Liver (tissue), 9 donors: ENCODE measurements around the gene NBEAL2. TPM values are rescaled to one million over a fixed set of nuclear protein-coding genes. Genes with fewer than 3 reads are reported as not detected.

ENCODE experiments used
- DNase-seq: peaks from one replicate; pipeline ENCODE4 v3.0.0-alpha.2; 2017; ENCODE audit warnings: low spot score
- H3K27ac ChIP-seq, 2 donors: one replicate each; pipeline ENCODE4 v1.7.0; 2013; ENCODE audit warnings: inconsistent platforms in 2 of 2, low read length in 2 of 2, control low read depth in 1 of 2, low read depth in 1 of 2, mild to moderate bottlenecking in 1 of 2
- H3K27me3 ChIP-seq, 4 donors: one replicate each; pipeline versions ENCODE4 v1.6.1 to v1.7.0; 2013; ENCODE audit warnings: low read length in 3 of 4, inconsistent platforms in 1 of 4, mild to moderate bottlenecking in 1 of 4, moderate library complexity in 1 of 4; ENCODE audit not compliant: control insufficient read depth in 4 of 4, insufficient read depth in 4 of 4
- H3K36me3 ChIP-seq, 4 donors: one replicate each; pipeline versions ENCODE4 v1.6.1 to v1.7.0; 2013; ENCODE audit warnings: low read length in 3 of 4, mild to moderate bottlenecking in 3 of 4, low read depth in 1 of 4, moderate library complexity in 1 of 4; ENCODE audit not compliant: control insufficient read depth in 4 of 4, insufficient read depth in 3 of 4
- H3K4me1 ChIP-seq, 4 donors: one replicate each; pipeline versions ENCODE4 v1.6.1 to v1.7.0; 2013; ENCODE audit warnings: low read length in 3 of 4, mild to moderate bottlenecking in 3 of 4, moderate library complexity in 1 of 4; ENCODE audit not compliant: control insufficient read depth in 4 of 4, insufficient read depth in 4 of 4
- H3K4me3 ChIP-seq, 3 donors: one replicate each; pipeline versions ENCODE4 v1.6.1 to v1.7.0; 2013; ENCODE audit warnings: low read length in 3 of 3, control low read depth in 1 of 3, low read depth in 1 of 3, mild to moderate bottlenecking in 1 of 3
- H3K9ac ChIP-seq, 2 donors: one replicate each; pipeline ENCODE4 v1.7.0; 2013; ENCODE audit warnings: low read length in 2 of 2, mild to moderate bottlenecking in 2 of 2, moderate library complexity in 2 of 2, control low read depth in 1 of 2, low read depth in 1 of 2
- H3K9me3 ChIP-seq, 4 donors: one replicate each; pipeline versions ENCODE4 v1.6.1 to v1.7.0; 2013; ENCODE audit warnings: low read length in 3 of 4; ENCODE audit not compliant: control insufficient read depth in 4 of 4
- EGR1 ChIP-seq, 2 donors: IDR thresholded peaks; 2 replicates each; pipeline ENCODE4 v1.6.1; 2016 to 2018; ENCODE audit warnings: antibody characterized with exemption in 2 of 2, low read depth in 2 of 2
- FOXA2 ChIP-seq: IDR thresholded peaks from 2 replicates; pipeline ENCODE4 v1.6.1; 2016; ENCODE audit warnings: antibody characterized with exemption
- HNF4A ChIP-seq, 2 donors: conservative IDR thresholded peaks; 2 replicates each; pipeline ENCODE4 v1.6.1; 2016; ENCODE audit warnings: antibody characterized with exemption in 2 of 2, mild to moderate bottlenecking in 2 of 2
- HNF4G ChIP-seq: IDR thresholded peaks from 2 replicates; pipeline ENCODE4 v1.6.1; 2016; ENCODE audit warnings: antibody characterized with exemption
- JUND ChIP-seq, 2 donors: IDR thresholded peaks; 2 replicates each; pipeline ENCODE4 v1.6.1; 2016; ENCODE audit warnings: antibody characterized with exemption in 2 of 2
- NR2F2 ChIP-seq: IDR thresholded peaks from 2 replicates; pipeline ENCODE4 v1.6.1; 2016; ENCODE audit warnings: antibody characterized with exemption
- YY1 ChIP-seq: IDR thresholded peaks from 2 replicates; pipeline ENCODE4 v1.6.1; 2016; ENCODE audit warnings: antibody characterized with exemption, mild to moderate bottlenecking
- WGBS: extraction: QIAGEN DNeasy Blood & Tissue Kit; methylation state at CpG from one replicate; pipeline ENCODE4 v1.1.7; 2013; 5-methylcytosine and 5-hydroxymethylcytosine counted together
- polyA plus RNA-seq, 2 donors: library from polyadenylated mRNA; stranded (reverse) in 1 of 2; unstranded in 1 of 2; fragments of 200-250 nt in 1 of 2; fragments of >200 nt in 1 of 2; fragmentation: Nextera tagmentation in 1 of 2; extraction: Ambion mirVana in 1 of 2; gene quantifications; one replicate each; pipeline versions ENCODE4 v1.2.1 to v1.2.3, GENCODE V29; 2013 to 2015
- total RNA-seq, 2 donors: library from RNA; depleted of rRNA; stranded (reverse); fragments of >200 nt; gene quantifications; one replicate each; pipeline ENCODE4 v1.2.3, GENCODE V29; 2014
- TF ChIP-seq, protein P1 (sequence below): fragments of 150-350 bp; IDR thresholded peaks from 2 replicates; pipeline ENCODE4 v1.5.1; 2017; ENCODE audit warnings: improper control_type of control experiment, low read depth, low read length; ENCODE audit not compliant: missing input control
- TF ChIP-seq, protein P2 (sequence below): IDR thresholded peaks from 2 replicates; pipeline ENCODE4 v1.6.1; 2016; ENCODE audit warnings: antibody characterized with exemption
- TF ChIP-seq, protein P3 (sequence below): IDR thresholded peaks from 2 replicates; pipeline ENCODE4 v1.6.1; 2016; ENCODE audit warnings: antibody characterized with exemption
- donor health status: healthy.
- donor health status: healthy.
- donor health status: healthy.
- donor health status: healthy.
- donor health status: healthy.

Gene NBEAL2
- total and polyA plus RNA-seq, 4 donors = 2.0 to 20.7 (median 7.6) TPM

DNA sequence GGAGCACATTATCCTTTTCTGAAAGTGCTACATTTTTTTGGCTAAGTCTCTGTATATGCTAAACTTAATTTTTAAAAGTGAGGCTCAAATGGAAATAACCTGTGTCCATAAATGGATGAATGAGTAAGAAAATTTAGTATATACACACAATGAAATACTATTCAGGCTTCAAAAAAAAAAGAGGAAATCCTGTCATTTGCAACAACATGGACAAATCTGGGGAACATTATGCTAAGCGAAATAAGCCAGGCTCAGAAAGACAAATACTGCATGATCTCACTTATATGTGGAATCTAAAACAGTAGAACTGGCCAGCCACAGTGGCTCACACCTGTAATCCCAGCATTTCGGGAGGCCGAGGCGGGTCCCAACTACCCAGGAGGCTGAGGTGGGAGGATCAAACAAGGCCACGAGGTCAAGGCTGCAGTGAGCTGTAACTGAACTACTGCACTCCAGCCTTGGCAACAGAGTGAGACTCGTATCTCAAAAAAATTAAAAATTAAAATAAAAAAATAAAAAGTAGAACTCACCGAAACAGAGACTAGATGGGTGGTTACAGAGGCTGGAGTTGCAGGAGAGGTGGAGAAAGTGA, 28.7 kb upstream of the NBEAL2 start (continued):
- TF ChIP-seq, protein P1, sequence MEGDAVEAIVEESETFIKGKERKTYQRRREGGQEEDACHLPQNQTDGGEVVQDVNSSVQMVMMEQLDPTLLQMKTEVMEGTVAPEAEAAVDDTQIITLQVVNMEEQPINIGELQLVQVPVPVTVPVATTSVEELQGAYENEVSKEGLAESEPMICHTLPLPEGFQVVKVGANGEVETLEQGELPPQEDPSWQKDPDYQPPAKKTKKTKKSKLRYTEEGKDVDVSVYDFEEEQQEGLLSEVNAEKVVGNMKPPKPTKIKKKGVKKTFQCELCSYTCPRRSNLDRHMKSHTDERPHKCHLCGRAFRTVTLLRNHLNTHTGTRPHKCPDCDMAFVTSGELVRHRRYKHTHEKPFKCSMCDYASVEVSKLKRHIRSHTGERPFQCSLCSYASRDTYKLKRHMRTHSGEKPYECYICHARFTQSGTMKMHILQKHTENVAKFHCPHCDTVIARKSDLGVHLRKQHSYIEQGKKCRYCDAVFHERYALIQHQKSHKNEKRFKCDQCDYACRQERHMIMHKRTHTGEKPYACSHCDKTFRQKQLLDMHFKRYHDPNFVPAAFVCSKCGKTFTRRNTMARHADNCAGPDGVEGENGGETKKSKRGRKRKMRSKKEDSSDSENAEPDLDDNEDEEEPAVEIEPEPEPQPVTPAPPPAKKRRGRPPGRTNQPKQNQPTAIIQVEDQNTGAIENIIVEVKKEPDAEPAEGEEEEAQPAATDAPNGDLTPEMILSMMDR = no peak
- no peak for TF ChIP-seq NR2F2
- no peak for TF ChIP-seq HNF4G
- TF ChIP-seq, protein P2, sequence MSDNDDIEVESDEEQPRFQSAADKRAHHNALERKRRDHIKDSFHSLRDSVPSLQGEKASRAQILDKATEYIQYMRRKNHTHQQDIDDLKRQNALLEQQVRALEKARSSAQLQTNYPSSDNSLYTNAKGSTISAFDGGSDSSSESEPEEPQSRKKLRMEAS = no peak
- no peak for TF ChIP-seq JUND (IDR thresholded peaks at IDR 0.05)
- no peak for TF ChIP-seq EGR1 (IDR thresholded peaks at IDR 0.05; ENCODE audit: low read depth in 2 of 2)
- TF ChIP-seq YY1 = no peak
- TF ChIP-seq, protein P3, sequence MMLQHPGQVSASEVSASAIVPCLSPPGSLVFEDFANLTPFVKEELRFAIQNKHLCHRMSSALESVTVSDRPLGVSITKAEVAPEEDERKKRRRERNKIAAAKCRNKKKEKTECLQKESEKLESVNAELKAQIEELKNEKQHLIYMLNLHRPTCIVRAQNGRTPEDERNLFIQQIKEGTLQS = no peak

DNA sequence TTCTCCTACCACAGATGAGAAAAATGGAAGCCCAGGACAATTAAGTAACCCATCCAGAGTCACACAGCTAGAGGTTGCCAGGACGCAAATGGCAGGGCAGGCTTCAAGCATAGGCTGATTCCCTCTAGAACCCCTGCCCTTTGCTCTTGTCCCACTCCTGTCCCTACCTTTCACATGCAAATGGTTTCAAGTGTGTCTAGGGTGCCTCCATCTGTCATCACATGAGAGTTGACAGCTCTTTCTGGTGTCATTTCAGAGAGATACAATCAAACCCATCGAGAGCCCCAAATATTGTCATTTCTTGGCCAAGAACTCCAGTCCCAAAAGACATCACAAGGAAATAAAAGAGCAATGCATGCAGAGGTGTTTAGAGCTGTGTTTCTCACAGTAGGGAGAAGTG, 26.7 kb upstream of the NBEAL2 start:
- H3K4me3 ChIP-seq = no peak overlapping the region
- no peaks in the 10 kb centered on the region for H3K9me3 ChIP-seq
- peaks cover 22 to 50% (median 27%) of the 10 kb centered on the region in 4 donors for H3K4me1 ChIP-seq
- H3K27ac ChIP-seq = no peak overlapping the region
- no peaks in the 10 kb centered on the region for H3K27me3 ChIP-seq
- no peaks in the 10 kb centered on the region for H3K36me3 ChIP-seq
- no peak for TF ChIP-seq FOXA2
- TF ChIP-seq, protein P1 = no peak
- WGBS = 94% methylated on average over 2 of the region's 2 CpGs
- no peak for DNase-seq
- no peak overlapping the region for H3K9ac ChIP-seq

DNA sequence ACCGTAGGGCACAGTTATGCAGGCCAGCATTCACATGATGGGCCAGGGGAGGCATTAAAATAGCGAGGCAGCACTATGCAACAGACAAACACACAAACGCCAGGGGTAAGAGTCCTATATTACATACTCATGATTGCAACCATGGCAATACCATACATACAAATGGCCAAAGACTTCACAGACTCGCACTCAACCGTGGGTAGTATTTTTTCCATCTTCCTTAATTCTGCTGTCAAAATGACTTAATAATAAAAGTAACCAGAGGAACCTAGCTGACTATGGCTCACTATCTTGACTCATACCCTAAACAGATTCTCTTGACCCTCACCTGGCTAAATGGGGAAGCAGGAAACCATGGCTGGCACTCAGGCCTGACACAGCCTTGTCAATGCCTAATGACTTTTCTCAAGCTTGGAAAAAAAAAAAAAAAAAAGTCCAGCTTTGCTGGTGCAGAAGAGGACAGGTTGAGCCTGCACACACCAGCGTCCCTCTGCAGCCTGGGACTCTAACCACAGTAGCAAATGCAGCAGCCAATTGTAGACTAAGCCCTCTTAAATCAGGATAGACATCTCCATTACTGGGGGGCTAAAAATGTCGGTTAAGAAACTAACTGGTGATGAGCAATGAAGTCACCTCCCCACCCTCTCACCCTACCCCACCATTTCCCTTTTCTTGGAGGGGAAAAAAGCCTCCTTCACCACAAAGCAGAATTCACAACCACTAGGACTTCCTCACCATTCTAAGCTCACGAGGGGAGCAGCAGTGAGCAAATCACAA, 26.0 kb upstream of the NBEAL2 start:
- Histone ChIP-seq H3K36me3 (no peaks in the 10 kb centered on the region), H3K27me3 (no peaks in the 10 kb centered on the region), H3K4me3 (no peak overlapping the region), H3K4me1 (peaks cover 16 to 46% (median 23%) of the 10 kb centered on the region in 4 donors), H3K9ac (no peak overlapping the region), H3K9me3 (no peaks in the 10 kb centered on the region), H3K27ac (no peak overlapping the region)
- DNase-seq = no peak
- WGBS = 82% methylated on average over 8 of the region's 8 CpGs
- no peak for TF ChIP-seq NR2F2
- no peak for TF ChIP-seq HNF4A (conservative IDR thresholded peaks at IDR 0.05)
